Adrenal gland (tissue), 5 donors: ENCODE measurements around the gene ATRN.

Experiments
- CTCF ChIP-seq, 6 experiments: fragments of 450-650 bp in 4 of 6; fragments of 200-600 bp in 2 of 6; sonication (generic) in 1 of 6; IDR thresholded peaks; 1 replicate in 5 of 6; 2 replicates in 1 of 6; pipeline versions ENCODE4 v1.5.1 to v1.8.0; 2016 to 2021; ENCODE audit warnings: antibody characterized with exemption in 6 of 6, mild to moderate bottlenecking in 2 of 6, moderate library complexity in 1 of 6
- POLR2A ChIP-seq, 2 donors: fragments of 450-650 bp; IDR thresholded peaks; one replicate each; pipeline ENCODE4 v1.6.1; 2017; ENCODE audit warnings: antibody characterized with exemption in 2 of 2, mild to moderate bottlenecking in 2 of 2, moderate library complexity in 1 of 2
- donor health status: DM: no; HTN: no; CAD: no.

- TF ChIP-seq CTCF (IDR thresholded peaks at IDR 0.05) (no peak), POLR2A (IDR thresholded peaks at IDR 0.05) (no peak)
Measured at GRCh38 chr20:3465301-3465700, 5.5 kb upstream of the ATRN start.
